ENCODE measurements around the gene MAP4K4. TPM values are rescaled to one million over a fixed set of nuclear protein-coding genes. Genes with fewer than 3 reads are reported as not detected.
A peak's percentile ranks its signal among the peaks of the same experiment; 100 is the strongest.
"Not testable (repeated sequence)": the region's sequence is repeated elsewhere in the genome, so short reads cannot be mapped to it uniquely, and the experiment has no call there.

Gene MAP4K4
- total RNA-seq, 2 donors from 2014 or later, result 59.5 to 74.6 TPM

GRCh38 chr2:101736233-101736632 lies 38.7 kb downstream of the MAP4K4 start:
- intact Hi-C loops (cut with DNase I), result no loop called here
- ATAC-seq (peak; percentile 20 to 35), DNase-seq (no peak)

- ATAC-seq (peak in 1 of 2 donors; percentile 70), DNase-seq (no peak)
- intact Hi-C loops (cut with DNase I), result no loop called here
These were observed 39.4 kb downstream of the MAP4K4 start for GRCh38 chr2:101736861-101737291.

GRCh38 chr2:101737478-101738255 lies 40.2 kb downstream of the MAP4K4 start:
- intact Hi-C loops (cut with DNase I), result no loop called here
- ATAC-seq (peak in 1 of 2 donors; percentile 36), DNase-seq (no peak)

- no peak for ATAC-seq
- intact Hi-C loops (cut with DNase I), result no loop called here
- DNase-seq, result no peak
These were observed 41.1 kb downstream of the MAP4K4 start for GRCh38 chr2:101738649-101739048.

GRCh38 chr2:101740555-101740964 lies 43.1 kb downstream of the MAP4K4 start:
- DNase-seq (no peak), ATAC-seq (no peak)
- intact Hi-C loops (cut with DNase I), result loop anchor here in 1 of 2 donors (5.0 kb wide), 1 partner anchor 43 kb away; the partner anchor contains the start of gene MAP4K4

- intact Hi-C loops (cut with DNase I), result loop anchor here in 1 of 2 donors (5.0 kb wide), 1 partner anchor 45 kb away; the partner anchor contains the start of gene MAP4K4
- ATAC-seq (peak in 1 of 2 donors; percentile 12), DNase-seq (no peak)
These were observed 44.4 kb downstream of the MAP4K4 start for GRCh38 chr2:101741775-101742520.

GRCh38 chr2:101742547-101742946 lies 45.0 kb downstream of the MAP4K4 start:
- DNase-seq (no peak), ATAC-seq (no peak)
- intact Hi-C loops (cut with DNase I), result loop anchor here in 1 of 2 donors (5.0 kb wide), 1 partner anchor 45 kb away; the partner anchor contains the start of gene MAP4K4

- intact Hi-C loops (cut with DNase I), result loop anchor here in 1 of 2 donors (5.0 kb wide), 1 partner anchor 46 kb away; the partner anchor contains the start of gene MAP4K4
- no peak for DNase-seq
- peak in 1 of 2 donors; percentile 28 for ATAC-seq
These were observed 45.8 kb downstream of the MAP4K4 start for GRCh38 chr2:101743288-101743687.

- intact Hi-C loops (cut with DNase I), result loop anchor here in 1 of 2 donors (5.0 kb wide), 1 partner anchor 48 kb away; the partner anchor contains the start of gene MAP4K4
- DNase-seq (no peak), ATAC-seq (no peak)
These were observed 47.3 kb downstream of the MAP4K4 start for GRCh38 chr2:101744832-101745231.

GRCh38 chr2:101745711-101746694 lies 48.5 kb downstream of the MAP4K4 start:
- intact Hi-C loops (cut with DNase I), result no loop called here
- ATAC-seq (peak in 1 of 2 donors; percentile 61), DNase-seq (no peak)

- DNase-seq, result no peak
- intact Hi-C loops (cut with DNase I), result no loop called here
- ATAC-seq, result no peak
These were observed 50.5 kb downstream of the MAP4K4 start for GRCh38 chr2:101748000-101748399.

GRCh38 chr2:101748462-101748861 lies 51.0 kb downstream of the MAP4K4 start:
- ATAC-seq; DNase-seq; intact Hi-C loops (cut with DNase I): not testable (repeated sequence)

GRCh38 chr2:101750688-101751087 lies 53.2 kb downstream of the MAP4K4 start:
- no peak for ATAC-seq
- intact Hi-C loops (cut with DNase I), result no loop called here
- no peak for DNase-seq

- ATAC-seq (no peak), DNase-seq (no peak)
- intact Hi-C loops (cut with DNase I), result no loop called here
These were observed 53.8 kb downstream of the MAP4K4 start for GRCh38 chr2:101751276-101751815.

- ATAC-seq, result peak in 1 of 2 donors; percentile 33
These were observed 54.5 kb downstream of the MAP4K4 start for GRCh38 chr2:101751875-101752619.

GRCh38 chr2:101752716-101753616 lies 55.5 kb downstream of the MAP4K4 start:
- DNase-seq (no peak), ATAC-seq (peak; percentile 68 to 81)
- intact Hi-C loops (cut with DNase I), result no loop called here

More at GRCh38 chr2:101751875-101752619, 54.5 kb downstream of the MAP4K4 start:
- intact Hi-C loops (cut with DNase I), result no loop called here
- DNase-seq, result no peak

Data from left cardiac atrium (tissue), 4 donors.